Breast epithelium (tissue), 3 donors: ENCODE data around the gene PPP1R36.

Experiments used
- POLR2A ChIP-seq: fragments of 450-650 bp; IDR thresholded peaks from one replicate; pipeline ENCODE4 v1.6.1; 2016; ENCODE audit warnings: antibody characterized with exemption, mild to moderate bottlenecking, moderate library complexity
- TF ChIP-seq, protein P1 (sequence below), 3 donors: fragments of 450-650 bp; IDR thresholded peaks; one replicate each; pipeline ENCODE4 v1.5.1; 2016 to 2017; ENCODE audit warnings: antibody characterized with exemption in 3 of 3, mild to moderate bottlenecking in 3 of 3, moderate library complexity in 3 of 3

DNA sequence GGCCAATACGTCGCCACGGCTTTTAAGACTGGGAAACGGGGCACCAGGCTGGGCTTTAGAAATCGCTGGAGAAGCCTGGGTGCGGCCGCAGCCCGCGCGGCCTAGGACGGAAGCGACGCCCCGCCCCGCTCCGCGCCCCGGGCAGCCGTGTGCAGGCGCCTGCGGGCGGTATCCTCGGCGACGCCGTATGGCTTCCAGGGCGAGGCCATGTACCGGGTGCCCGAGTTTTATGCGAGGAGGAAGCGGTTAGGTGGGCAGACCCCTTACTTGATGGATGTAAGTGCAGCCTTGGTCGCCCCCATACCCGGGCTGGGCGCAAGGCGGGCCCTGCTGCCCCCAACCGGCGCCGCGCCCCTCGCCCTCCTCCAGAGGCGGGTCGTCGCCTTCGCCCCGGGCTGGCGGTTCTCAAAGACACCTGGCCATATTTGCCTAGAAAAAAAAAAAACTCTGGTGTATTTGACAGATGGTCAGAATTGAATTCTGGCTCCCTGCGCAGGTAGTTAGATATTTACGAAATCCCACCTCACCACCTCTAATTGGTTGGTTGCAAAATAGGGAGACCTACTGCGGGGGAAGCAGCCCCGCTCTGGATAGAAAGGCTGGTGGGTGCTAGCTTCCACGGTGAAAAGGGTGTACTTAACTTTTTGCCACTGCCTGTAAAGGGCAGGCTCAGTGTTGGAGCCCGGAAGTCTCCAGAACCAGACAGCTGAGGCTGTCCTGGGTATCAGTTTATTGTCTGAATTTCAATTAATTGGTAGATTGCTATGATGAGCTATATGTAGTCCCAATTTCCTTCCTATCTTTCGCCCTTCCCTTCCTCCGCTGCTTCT lies at the start of gene PPP1R36:
- TF ChIP-seq POLR2A, result no peak
- TF ChIP-seq, protein P1, sequence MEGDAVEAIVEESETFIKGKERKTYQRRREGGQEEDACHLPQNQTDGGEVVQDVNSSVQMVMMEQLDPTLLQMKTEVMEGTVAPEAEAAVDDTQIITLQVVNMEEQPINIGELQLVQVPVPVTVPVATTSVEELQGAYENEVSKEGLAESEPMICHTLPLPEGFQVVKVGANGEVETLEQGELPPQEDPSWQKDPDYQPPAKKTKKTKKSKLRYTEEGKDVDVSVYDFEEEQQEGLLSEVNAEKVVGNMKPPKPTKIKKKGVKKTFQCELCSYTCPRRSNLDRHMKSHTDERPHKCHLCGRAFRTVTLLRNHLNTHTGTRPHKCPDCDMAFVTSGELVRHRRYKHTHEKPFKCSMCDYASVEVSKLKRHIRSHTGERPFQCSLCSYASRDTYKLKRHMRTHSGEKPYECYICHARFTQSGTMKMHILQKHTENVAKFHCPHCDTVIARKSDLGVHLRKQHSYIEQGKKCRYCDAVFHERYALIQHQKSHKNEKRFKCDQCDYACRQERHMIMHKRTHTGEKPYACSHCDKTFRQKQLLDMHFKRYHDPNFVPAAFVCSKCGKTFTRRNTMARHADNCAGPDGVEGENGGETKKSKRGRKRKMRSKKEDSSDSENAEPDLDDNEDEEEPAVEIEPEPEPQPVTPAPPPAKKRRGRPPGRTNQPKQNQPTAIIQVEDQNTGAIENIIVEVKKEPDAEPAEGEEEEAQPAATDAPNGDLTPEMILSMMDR (IDR thresholded peaks at IDR 0.05), result no peak
